H1 (cell line): ENCODE data around the gene CDHR2. TPM values are rescaled to one million over a fixed set of nuclear protein-coding genes. Genes with fewer than 3 reads are reported as not detected.

Source experiments
- CTCF ChIA-PET: fragments of 300-600 bp; sonication (Branson Sonifier 250); formaldehyde crosslinking; loops from one replicate; lab custom pipeline; 2021; ENCODE audit not compliant: partially characterized antibody; lab: Charles Lee
- POLR2A ChIA-PET: fragments of 300-600 bp; sonication (Branson Sonifier 250); formaldehyde crosslinking; loops from one replicate; lab custom pipeline; 2021; ENCODE audit warnings: inconsistent platforms; ENCODE audit not compliant: partially characterized antibody; lab: Charles Lee
- DNase-seq, 2 experiments: peaks; one replicate each; pipeline versions ENCODE4 v3.0.0 to v3.0.0-alpha.2; 2010 to 2022; ENCODE audit warnings: low spot score in 2 of 2, low read depth in 1 of 2, mixed read lengths in 1 of 2
- FAIRE-seq: peaks from 2 replicates; lab custom pipeline; 2011; peaks lifted over from hg19 to GRCh38; lab: Jason Lieb, UNC
- H2AFZ ChIP-seq: 2 replicates; pipeline ENCODE4 v1.8.1; 2012; ENCODE audit warnings: low read length, inconsistent platforms
- H2AK5ac ChIP-seq: 2 replicates; pipeline ENCODE4 v1.6.1; 2013; ENCODE audit warnings: low read depth, low read length
- H2BK120ac ChIP-seq: replicated peaks from 2 replicates; pipeline ENCODE3; 2013; ENCODE audit warnings: low read depth, low read length, inconsistent platforms
- H2BK12ac ChIP-seq: 2 replicates; pipeline ENCODE4 v1.6.1; 2013; ENCODE audit warnings: low read depth, low read length
- H2BK15ac ChIP-seq: 2 replicates; pipeline ENCODE4 v1.6.1; 2013; ENCODE audit warnings: low read length
- H2BK20ac ChIP-seq: 2 replicates; pipeline ENCODE4 v1.6.1; 2013; ENCODE audit warnings: low read length
- H2BK5ac ChIP-seq: 2 replicates; pipeline ENCODE4 v1.6.1; 2013; ENCODE audit warnings: low read depth, low read length
- H3K14ac ChIP-seq: 2 replicates; pipeline ENCODE4 v1.6.1; 2013; ENCODE audit warnings: inconsistent platforms; ENCODE audit not compliant: insufficient read length
- H3K18ac ChIP-seq: 2 replicates; pipeline ENCODE4 v1.6.1; 2013; ENCODE audit warnings: low read length; ENCODE audit errors: extremely low read depth
- H3K23ac ChIP-seq: 2 replicates; pipeline ENCODE4 v1.6.1; 2013; ENCODE audit warnings: inconsistent platforms; ENCODE audit not compliant: insufficient read length
- H3K23me2 ChIP-seq: 2 replicates; pipeline ENCODE4 v1.6.1; 2013; ENCODE audit warnings: low read depth, low read length
- H3K27ac ChIP-seq: 2 replicates; pipeline ENCODE4 v1.6.1; 2011; ENCODE audit warnings: low read depth, low read length, inconsistent platforms
- H3K27me3 ChIP-seq, 4 experiments: replicated peaks in 1 of 4; 1 replicate in 1 of 4; 2 replicates in 3 of 4; pipeline versions ENCODE4 v1.6.1 to v1.8.1; 2011 to 2013; ENCODE audit warnings: low read length in 3 of 4, mild to moderate bottlenecking in 3 of 4, inconsistent platforms in 2 of 4, mixed read lengths in 2 of 4, moderate library complexity in 1 of 4; ENCODE audit not compliant: control insufficient read depth in 3 of 4, insufficient read depth in 3 of 4; ENCODE audit errors: extremely low read depth in 1 of 4
- H3K36me3 ChIP-seq, 4 experiments: 2 replicates each; pipeline versions ENCODE4 v1.6.1 to v1.8.1; 2011 to 2013; ENCODE audit warnings: mild to moderate bottlenecking in 4 of 4, low read length in 3 of 4, moderate library complexity in 2 of 4, control low read depth in 1 of 4, inconsistent platforms in 1 of 4; ENCODE audit not compliant: insufficient read depth in 4 of 4, control insufficient read depth in 2 of 4
- H3K4ac ChIP-seq: replicated peaks from 2 replicates; pipeline ENCODE3; 2013; ENCODE audit warnings: low read length, low read depth, mixed read lengths, inconsistent platforms; ENCODE audit not compliant: insufficient read length
- H3K4me1 ChIP-seq, 4 experiments: replicated peaks in 1 of 4; 1 replicate in 1 of 4; 2 replicates in 3 of 4; pipeline versions ENCODE4 v1.6.1 to v1.8.1; 2011 to 2013; ENCODE audit warnings: low read length in 3 of 4, inconsistent platforms in 2 of 4, mixed read lengths in 1 of 4; ENCODE audit not compliant: insufficient read depth in 4 of 4, control insufficient read depth in 3 of 4
- H3K4me2 ChIP-seq, 2 experiments: 2 replicates each; pipeline versions ENCODE4 v1.6.1 to v1.8.1; 2011 to 2013; ENCODE audit warnings: low read depth in 2 of 2, low read length in 2 of 2, control low read depth in 1 of 2, inconsistent platforms in 1 of 2, mild to moderate bottlenecking in 1 of 2; ENCODE audit not compliant: insufficient read depth in 1 of 2
- H3K4me3 ChIP-seq, 4 experiments: fragments of 200-600, 300-600 bp in 1 of 4; sonication (generic), shearing (Covaris generic), sonication (Bioruptor Twin) in 1 of 4; 2 replicates each; pipeline versions ENCODE4 v1.5.1 to v1.8.1; 2011 to 2016; ENCODE audit warnings: low read length in 4 of 4, low read depth in 3 of 4, control low read depth in 2 of 4, inconsistent platforms in 2 of 4, mild to moderate bottlenecking in 2 of 4, mixed read lengths in 1 of 4, moderate library complexity in 1 of 4; ENCODE audit not compliant: insufficient read depth in 2 of 4; ENCODE audit errors: extremely low read depth in 1 of 4
- H3K56ac ChIP-seq: replicated peaks from 2 replicates; pipeline ENCODE3; 2013; ENCODE audit warnings: low read depth, mild to moderate bottlenecking, mixed read lengths, low read length, inconsistent platforms; ENCODE audit not compliant: insufficient read length
- H3K79me1 ChIP-seq: 2 replicates; pipeline ENCODE4 v1.6.1; 2013; ENCODE audit warnings: low read depth, low read length, control low read depth
- H3K79me2 ChIP-seq, 2 experiments: 2 replicates each; pipeline versions ENCODE4 v1.6.1 to v1.8.1; 2012 to 2013; ENCODE audit warnings: low read length in 2 of 2, mild to moderate bottlenecking in 2 of 2, inconsistent platforms in 1 of 2; ENCODE audit not compliant: insufficient read depth in 2 of 2, control insufficient read depth in 1 of 2
- H3K9ac ChIP-seq, 4 experiments: replicated peaks in 1 of 4; 1 replicate in 1 of 4; 2 replicates in 3 of 4; pipeline versions ENCODE4 v1.6.1 to v1.8.1; 2011 to 2013; ENCODE audit warnings: low read depth in 3 of 4, low read length in 3 of 4, control low read depth in 2 of 4, mild to moderate bottlenecking in 2 of 4, moderate library complexity in 2 of 4, inconsistent platforms in 1 of 4; ENCODE audit errors: extremely low read depth in 1 of 4
- H3K9me3 ChIP-seq, 2 experiments: 2 replicates each; pipeline versions ENCODE4 v1.6.1 to v1.8.1; 2012 to 2013; ENCODE audit warnings: mild to moderate bottlenecking in 2 of 2, moderate library complexity in 2 of 2, control low read depth in 1 of 2, inconsistent platforms in 1 of 2, low read depth in 1 of 2, low read length in 1 of 2, mixed read lengths in 1 of 2; ENCODE audit not compliant: insufficient read depth in 2 of 2
- H4K20me1 ChIP-seq, 2 experiments: replicated peaks in 1 of 2; 2 replicates each; pipeline versions ENCODE3 to v1.8.1; 2011 to 2013; ENCODE audit warnings: inconsistent platforms in 2 of 2, low read length in 2 of 2, mild to moderate bottlenecking in 1 of 2; ENCODE audit not compliant: insufficient read depth in 2 of 2, control insufficient read depth in 1 of 2
- H4K5ac ChIP-seq: 2 replicates; pipeline ENCODE4 v1.6.1; 2013; ENCODE audit warnings: low read length, low read depth, mixed read lengths, inconsistent platforms; ENCODE audit not compliant: insufficient read length
- H4K8ac ChIP-seq: 2 replicates; pipeline ENCODE4 v1.8.0; 2013; ENCODE audit warnings: mild to moderate bottlenecking, moderate library complexity, low read length, inconsistent platforms; ENCODE audit not compliant: insufficient read depth; ENCODE audit errors: extremely low read depth
- H4K91ac ChIP-seq: replicated peaks from 2 replicates; pipeline ENCODE3; 2013; ENCODE audit warnings: low read length, mixed read lengths, inconsistent platforms; ENCODE audit not compliant: insufficient read length
- BRCA1 ChIP-seq: IDR thresholded peaks from 2 replicates; pipeline ENCODE4 v1.6.1; 2012; ENCODE audit warnings: low read depth, low read length, improper control_type of control experiment
- GTF2F1 ChIP-seq: IDR thresholded peaks from 2 replicates; pipeline ENCODE4 v1.6.1; 2012; ENCODE audit warnings: low read depth, low read length, improper control_type of control experiment, borderline replicate concordance
- POLR2AphosphoS5 ChIP-seq: IDR thresholded peaks from 2 replicates; pipeline ENCODE4 v1.6.1; 2011; ENCODE audit warnings: low read depth, low read length
- RNF2 ChIP-seq: fragments of 200-900, 300-1000 bp; sonication (generic); IDR thresholded peaks from 2 replicates; pipeline ENCODE4 v1.7.1; 2016; ENCODE audit warnings: borderline replicate concordance, low read depth, mild to moderate bottlenecking, antibody characterized with exemption, low read length; ENCODE audit not compliant: poor library complexity, severe bottlenecking; ENCODE audit errors: missing control alignments
- TAF1 ChIP-seq: IDR thresholded peaks from 2 replicates; pipeline ENCODE4 v1.6.1; 2011; ENCODE audit warnings: mild to moderate bottlenecking, low read depth, low read length
- WGBS, 2 experiments: shearing (Covaris generic) in 1 of 2; methylation state at CpG; one replicate each; pipeline versions ENCODE4 v1.1.6 to v1.1.7; 2013 to 2015; ENCODE audit warnings: low lambda C conversion rate in 2 of 2, mixed read lengths in 2 of 2, inconsistent platforms in 1 of 2, low coverage in 1 of 2, missing lambda C conversion rate in 1 of 2; ENCODE audit not compliant: insufficient replicate concordance in 2 of 2, insufficient coverage in 1 of 2, insufficient read length in 1 of 2; ENCODE audit errors: extremely low coverage in 1 of 2, missing lambda C conversion rate in 1 of 2; 5-methylcytosine and 5-hydroxymethylcytosine counted together
- polyA plus RNA-seq, 7 experiments: library from polyadenylated mRNA; depleted of rRNA in 3 of 7; stranded (reverse) in 5 of 7; unstranded in 2 of 7; fragments of >200 nt in 5 of 7; fragments of 200-250 nt in 2 of 7; gene quantifications; 1 replicate in 5 of 7; 2 replicates in 1 of 7; 4 replicates in 1 of 7; pipeline versions ENCODE4 v1.2.1 to v1.2.3, GENCODE V29; 2011 to 2013; ENCODE audit warnings: missing spikeins in 2 of 7, mixed read lengths in 2 of 7
- total RNA-seq: library from RNA; stranded (reverse); fragmentation: NEBNext Ultra II Directional; extraction: Animal tissue kit (Norgen Biotek cat#: 25700); gene quantifications from 2 replicates; pipeline ENCODE4 v1.2.1, GENCODE V29; 2021

CDHR2 gene
- total and polyA plus RNA-seq, 2 of the 8 experiments (the other 6 are each of a cell fraction or from before 2014, with no cell fraction given) = 0.02 to 0.43 TPM

- no peaks in the 10 kb centered on the region for H3K4me1 ChIP-seq
- H3K79me1 ChIP-seq = no peaks in the 10 kb centered on the region
- H2BK20ac ChIP-seq = no peak overlapping the region
- no peaks in the 10 kb centered on the region; a peak in 2 of 7 replicates for H3K27me3 ChIP-seq
- H3K4me3 ChIP-seq = no peak overlapping the region
- H4K91ac ChIP-seq = no peak overlapping the region
- H3K56ac ChIP-seq = no peak overlapping the region
- DNase-seq (no peak), FAIRE-seq (no peak)
- H4K20me1 ChIP-seq = peaks cover 0 to 1% of the 10 kb centered on the region in 2 experiments
- ChIA-PET CTCF (interaction anchor here (0.6 to 1.1 kb wide), 2 partner anchors 56 to 72 kb away, joined by 3 read pairs; no protein-coding TSS in a partner anchor), POLR2A (interaction anchor here (1.1 to 26.0 kb wide), 3 partner anchors 9 to 126 kb away, joined by 3 to 458 read pairs (median 7); partner anchors contain the start of genes NOP16 and RNF44)
- no peak overlapping the region for H3K4me2 ChIP-seq
- no peak overlapping the region for H3K14ac ChIP-seq
- H3K27ac ChIP-seq = no peak overlapping the region
- H2AFZ ChIP-seq = no peak overlapping the region
- H3K23ac ChIP-seq = no peak overlapping the region
- H3K9ac ChIP-seq = no peak overlapping the region
- no peak overlapping the region for H2BK12ac ChIP-seq
- peaks cover 0 to 4% (median 0%) of the 10 kb centered on the region in 4 experiments; a peak in 1 of 8 replicates for H3K36me3 ChIP-seq
- H4K8ac ChIP-seq = 0 out of 2 replicates have a peak overlapping the region, but pooled peaks have one; percentile 47
- no peak overlapping the region for H3K4ac ChIP-seq
- H3K9me3 ChIP-seq = no peaks in the 10 kb centered on the region
- H4K5ac ChIP-seq = no peak overlapping the region
- 95% methylated on average over 10 of the region's 11 CpGs; no CpG with 5 or more reads in 1 of the 2 experiments for WGBS, 2 experiments
- no peak overlapping the region for H3K18ac ChIP-seq
- H2BK120ac ChIP-seq = no peak overlapping the region
- H2BK15ac ChIP-seq = no peak overlapping the region
- TF ChIP-seq RNF2 (no peak), GTF2F1 (no peak), POLR2AphosphoS5 (no peak), BRCA1 (no peak), TAF1 (no peak)
- 0 out of 2 replicates have a peak, but pooled peaks cover 3% of the 10 kb centered on the region for H3K23me2 ChIP-seq
- no peak overlapping the region for H2AK5ac ChIP-seq
- H3K79me2 ChIP-seq = no peaks in the 10 kb centered on the region
- no peak overlapping the region for H2BK5ac ChIP-seq
Observed at GRCh38 chr5:176514244-176514950, 34.7 kb upstream of the CDHR2 start.
